ENCODE data around the gene CLDN34. TPM values are rescaled to one million over a fixed set of nuclear protein-coding genes. Genes with fewer than 3 reads are reported as not detected.

CLDN34 gene
- not detected for polyA plus RNA-seq (2012; ENCODE audit: insufficient read depth, insufficient read length, low read depth)

DNA sequence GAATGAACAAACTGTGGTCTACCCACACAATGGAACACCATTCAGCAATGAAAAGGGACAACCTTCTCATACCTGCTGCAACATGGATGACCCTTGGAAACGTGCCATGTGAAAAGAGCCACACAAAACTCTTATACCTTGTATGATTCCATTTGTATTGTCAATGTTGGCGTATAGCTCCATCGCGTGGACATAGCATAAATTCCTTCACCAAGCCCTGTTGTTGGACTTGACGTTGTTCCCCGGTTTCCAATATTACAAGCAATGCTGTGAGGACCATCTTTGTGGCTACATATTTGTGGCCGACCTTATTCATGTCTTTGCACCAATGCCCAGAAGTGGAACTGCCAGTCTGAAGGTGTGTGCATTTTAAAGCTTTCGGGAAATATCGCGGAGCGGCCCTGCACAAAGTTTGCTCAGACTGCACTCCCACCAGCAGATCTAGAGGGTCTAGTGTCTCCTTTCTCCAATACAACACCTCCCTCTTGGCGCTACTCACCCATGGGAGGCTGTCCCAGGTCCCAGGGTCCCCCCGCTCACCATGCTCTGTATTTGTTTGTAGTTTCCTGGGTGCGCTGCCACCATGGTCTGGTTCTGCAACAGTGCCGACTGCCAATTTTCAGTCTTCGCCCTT, at the start of gene CLDN34:
Gene CLDN34 (plus strand): TSS at position 584 of the 634 bp plus-strand sequence. CDS start 0 bp downstream, at position 584.
- no peak for DNase-seq
- no peaks in the 10 kb centered on the region for H3K27me3 ChIP-seq
- H3K9me3 ChIP-seq = no peaks in the 10 kb centered on the region
- H3K36me3 ChIP-seq = no peaks in the 10 kb centered on the region
- H3K4me1 ChIP-seq = no peaks in the 10 kb centered on the region
- TF ChIP-seq, protein P1, sequence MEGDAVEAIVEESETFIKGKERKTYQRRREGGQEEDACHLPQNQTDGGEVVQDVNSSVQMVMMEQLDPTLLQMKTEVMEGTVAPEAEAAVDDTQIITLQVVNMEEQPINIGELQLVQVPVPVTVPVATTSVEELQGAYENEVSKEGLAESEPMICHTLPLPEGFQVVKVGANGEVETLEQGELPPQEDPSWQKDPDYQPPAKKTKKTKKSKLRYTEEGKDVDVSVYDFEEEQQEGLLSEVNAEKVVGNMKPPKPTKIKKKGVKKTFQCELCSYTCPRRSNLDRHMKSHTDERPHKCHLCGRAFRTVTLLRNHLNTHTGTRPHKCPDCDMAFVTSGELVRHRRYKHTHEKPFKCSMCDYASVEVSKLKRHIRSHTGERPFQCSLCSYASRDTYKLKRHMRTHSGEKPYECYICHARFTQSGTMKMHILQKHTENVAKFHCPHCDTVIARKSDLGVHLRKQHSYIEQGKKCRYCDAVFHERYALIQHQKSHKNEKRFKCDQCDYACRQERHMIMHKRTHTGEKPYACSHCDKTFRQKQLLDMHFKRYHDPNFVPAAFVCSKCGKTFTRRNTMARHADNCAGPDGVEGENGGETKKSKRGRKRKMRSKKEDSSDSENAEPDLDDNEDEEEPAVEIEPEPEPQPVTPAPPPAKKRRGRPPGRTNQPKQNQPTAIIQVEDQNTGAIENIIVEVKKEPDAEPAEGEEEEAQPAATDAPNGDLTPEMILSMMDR (IDR thresholded peaks at IDR 0.05; ENCODE audit: low read depth, low read length) = no peak
- no peak within 1 kb of the TSS for H3K4me3 ChIP-seq (ENCODE audit: low read depth, low read length)

GRCh38 chrX:9917861-9918260, 49.3 kb upstream of the CLDN34 start:
- H3K27me3 ChIP-seq = no peaks in the 10 kb centered on the region
- no peaks in the 10 kb centered on the region for H3K4me1 ChIP-seq
- TF ChIP-seq, protein P1 (IDR thresholded peaks at IDR 0.05; ENCODE audit: low read depth, low read length) = no peak
- no peak overlapping the region for H3K4me3 ChIP-seq (ENCODE audit: low read depth, low read length)
- DNase-seq = no peak
- no peaks in the 10 kb centered on the region for H3K9me3 ChIP-seq
- no peaks in the 10 kb centered on the region for H3K36me3 ChIP-seq

GRCh38 chrX:9919632-9920172, 47.5 kb upstream of the CLDN34 start:
- TF ChIP-seq, protein P1 (IDR thresholded peaks at IDR 0.05; ENCODE audit: low read depth, low read length) = no peak
- Histone ChIP-seq H3K4me3 (ENCODE audit: low read depth, low read length) (no peak overlapping the region), H3K9me3 (no peaks in the 10 kb centered on the region), H3K36me3 (no peaks in the 10 kb centered on the region), H3K27me3 (no peaks in the 10 kb centered on the region), H3K4me1 (no peaks in the 10 kb centered on the region)
- DNase-seq = no peak

- Histone ChIP-seq H3K9me3 (no peaks in the 10 kb centered on the region), H3K36me3 (no peaks in the 10 kb centered on the region), H3K4me3 (ENCODE audit: low read depth, low read length) (no peak overlapping the region), H3K27me3 (no peaks in the 10 kb centered on the region), H3K4me1 (no peaks in the 10 kb centered on the region)
- TF ChIP-seq, protein P1 (IDR thresholded peaks at IDR 0.05; ENCODE audit: low read depth, low read length) = no peak
- no peak for DNase-seq
These were observed 45.8 kb upstream of the CLDN34 start for GRCh38 chrX:9921407-9921806.

DNA sequence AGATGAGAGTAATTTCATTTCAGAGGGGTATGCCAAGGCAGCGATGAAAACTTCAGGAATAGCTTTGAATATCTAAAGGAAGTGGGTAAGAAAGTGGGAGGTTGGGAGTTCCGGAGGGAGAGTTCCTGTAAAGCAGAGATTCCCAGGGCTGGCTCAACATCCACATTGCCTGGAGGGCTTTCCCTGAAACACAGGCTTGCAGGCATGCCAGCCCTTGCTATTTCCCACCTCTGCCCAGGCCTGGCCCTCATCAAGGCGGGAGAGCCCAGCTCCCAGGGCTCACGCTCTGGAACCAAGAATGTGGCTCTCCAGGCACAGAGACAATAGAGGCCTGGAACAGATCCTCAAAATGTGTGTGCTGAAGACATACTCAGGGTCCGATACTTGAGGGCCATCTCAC, 43.8 kb upstream of the CLDN34 start:
- no peak for DNase-seq
- H3K9me3 ChIP-seq = no peaks in the 10 kb centered on the region
- TF ChIP-seq, protein P1 (IDR thresholded peaks at IDR 0.05; ENCODE audit: low read depth, low read length) = no peak
- no peaks in the 10 kb centered on the region for H3K4me1 ChIP-seq
- no peak overlapping the region for H3K4me3 ChIP-seq (ENCODE audit: low read depth, low read length)
- no peaks in the 10 kb centered on the region for H3K27me3 ChIP-seq
- H3K36me3 ChIP-seq = no peaks in the 10 kb centered on the region

- Histone ChIP-seq H3K4me1 (no peaks in the 10 kb centered on the region), H3K9me3 (no peaks in the 10 kb centered on the region), H3K36me3 (no peaks in the 10 kb centered on the region), H3K27me3 (no peaks in the 10 kb centered on the region), H3K4me3 (ENCODE audit: low read depth, low read length) (no peak overlapping the region)
- TF ChIP-seq, protein P1 (IDR thresholded peaks at IDR 0.05; ENCODE audit: low read depth, low read length) = no peak
- DNase-seq = no peak
These were observed 41.2 kb upstream of the CLDN34 start for GRCh38 chrX:9926002-9926401.

Measured in BE2C (cell line).